Heart right ventricle (tissue), 16 donors: Measurements from ENCODE around the gene UROS. TPM values are rescaled to one million over a fixed set of nuclear protein-coding genes. Genes with fewer than 3 reads are reported as not detected.

ENCODE experiments used
- ATAC-seq, 8 donors: fragments of 200-7000 bp; cut with Tn5 transposase; one replicate each; pipeline ENCODE4 v1.9.1; 2020; ENCODE audit warnings: mild to moderate bottlenecking in 8 of 8, moderate library complexity in 8 of 8, moderate number of reproducible peaks in 1 of 8
- DNase-seq, 2 donors: peaks; one replicate each; pipeline ENCODE4 v3.0.0-alpha.2; 2020
- H3K27ac ChIP-seq, 10 donors: fragments of 200-600 bp; sonication (generic) in 2 of 10; one replicate each; pipeline versions ENCODE4 v1.5.0 to v1.8.0; 2020 to 2022; ENCODE audit warnings: mild to moderate bottlenecking in 3 of 10
- H3K27me3 ChIP-seq, 7 donors: fragments of 200-600 bp; one replicate each; pipeline ENCODE4 v1.8.0; 2021 to 2022; ENCODE audit warnings: mild to moderate bottlenecking in 2 of 7
- H3K36me3 ChIP-seq, 9 donors: fragments of 200-600 bp; sonication (generic) in 1 of 9; one replicate each; pipeline versions ENCODE4 v1.5.0 to v1.8.0; 2020 to 2022; ENCODE audit warnings: mild to moderate bottlenecking in 2 of 9
- H3K4me1 ChIP-seq, 9 donors: fragments of 200-600 bp; sonication (generic) in 1 of 9; one replicate each; pipeline versions ENCODE4 v1.5.0 to v1.8.0; 2020 to 2022; ENCODE audit warnings: mild to moderate bottlenecking in 4 of 9
- H3K4me3 ChIP-seq, 10 donors: fragments of 200-600 bp; sonication (generic) in 2 of 10; one replicate each; pipeline versions ENCODE4 v1.5.0 to v1.8.0; 2020 to 2022; ENCODE audit warnings: mild to moderate bottlenecking in 7 of 10, moderate library complexity in 2 of 10
- H3K9me3 ChIP-seq, 11 donors: fragments of 200-600 bp in 10 of 11; sonication (generic) in 2 of 11; one replicate each; pipeline versions ENCODE4 v1.5.0 to v1.8.0; 2013 to 2022; ENCODE audit warnings: mild to moderate bottlenecking in 2 of 11, control low read depth in 1 of 11, moderate library complexity in 1 of 11
- CTCF ChIP-seq, 9 donors: fragments of 200-600 bp; sonication (generic) in 2 of 9; IDR thresholded peaks; one replicate each; pipeline versions ENCODE4 v1.5.0 to v1.8.0; 2021 to 2022; ENCODE audit warnings: antibody characterized with exemption in 9 of 9, mild to moderate bottlenecking in 5 of 9, moderate library complexity in 1 of 9
- WGBS, 2 donors: extraction: QIAGEN DNeasy Blood & Tissue Kit; methylation state at CpG; one replicate each; pipeline ENCODE4 v1.1.7; 2013; ENCODE audit warnings: inconsistent platforms in 1 of 2; 5-methylcytosine and 5-hydroxymethylcytosine counted together
- intact Hi-C, 10 donors: fragments of 100-400 bp; cut with DNase I; formaldehyde crosslinking; loops; one replicate each; pipeline versions ENCODE4 v1.11.1 to v1.14.2; 2022
- polyA plus RNA-seq, 2 donors: library from polyadenylated mRNA; stranded (reverse); fragments of 200-250 nt; gene quantifications; one replicate each; pipeline ENCODE4 v1.2.3, GENCODE V29; 2013
- total RNA-seq, 10 donors: library from RNA; stranded (reverse); fragmentation: NEBNext Ultra II Directional in 3 of 10; extraction: Animal tissue kit (Norgen Biotek cat#: 25700) in 3 of 10; gene quantifications; one replicate each; pipeline versions ENCODE4 v1.2.1 to v1.2.4, GENCODE V29; 2021 to 2023
- donor health status: Arrhythmogenic right ventricular cardiomyopathy.
- donor health status: ischemic (EF 13 %, LVEDD 7.1; RV severe dilation, severe dysfunction).
- donor health status: healthy with polysubstance abuse.
- donor health status: DM: no; HTN: yes; CAD: no.
- donor health status: DM: no; HTN: no; CAD: no.
- donor health status: ischemic (EF 25% LVEDD 6.9; RV normal size, moderate dysfunction).
- donor health status: ischemic (EF 25% LVEDD 5.7; RV mildly dilated, moderate dysfunction).
- donor health status: healthy.
- donor health status: DM: yes; HTN: yes; CAD: no.
- donor health status: Ischemic cardiomyopathy.
- donor health status: ischemic (EF 35%, LVEDD 5.7; RV mildly dilated, moderate dysfunction).
- donor health status: nonischemic (EF 11% LVEDD 7.7; RV severe dilation, severe dysfunction).
- donor health status: DM: yes; HTN: yes; CAD: no.
- donor health status: PGD.
- donor health status: ischemic (EF 29% LVEDD 5.4; RV normal size, mild dysfunction).
- donor health status: nonischemic (EF 23%, LVEDD 6.1; RV moderate dilation, normal function).

The UROS gene
- total and polyA plus RNA-seq, 12 donors: 42.5 to 84.3 (median 70.8) TPM

DNA sequence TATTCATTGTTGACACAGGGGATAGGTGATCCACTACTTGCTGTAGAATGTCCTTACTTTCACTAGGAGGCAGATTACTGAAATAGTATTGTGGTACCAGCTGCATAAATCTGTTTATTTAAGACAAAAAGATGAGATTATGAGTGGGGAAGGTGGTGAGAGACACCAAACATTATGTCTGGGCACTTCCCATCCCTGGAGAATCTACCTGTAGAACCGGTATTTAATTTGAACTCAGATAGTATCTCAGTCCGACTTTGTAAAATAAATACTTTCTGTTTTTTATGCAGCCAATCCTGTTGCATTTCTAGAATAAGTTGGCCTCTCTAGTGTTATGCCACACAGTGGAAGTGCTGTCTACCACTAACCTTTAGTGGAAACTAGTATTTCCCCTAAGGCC, 13.7 kb upstream of the UROS start:
- TF ChIP-seq CTCF (IDR thresholded peaks at IDR 0.05): no peak
- H3K4me3 ChIP-seq: no peak overlapping the region
- no peak for ATAC-seq
- WGBS, 2 donors: 85 to 94% methylated on average over 2 of the region's 2 CpGs
- no peaks in the 10 kb centered on the region for H3K9me3 ChIP-seq
- no peak for DNase-seq
- H3K27me3 ChIP-seq: no peaks in the 10 kb centered on the region
- H3K36me3 ChIP-seq: peaks cover 0 to 100% (median 83%) of the 10 kb centered on the region in 9 donors
- H3K4me1 ChIP-seq: no peaks in the 10 kb centered on the region
- intact Hi-C loops: no loop called here
- H3K27ac ChIP-seq: no peak overlapping the region

GRCh38 chr10:125828311-125828710, 5.3 kb upstream of the UROS start:
- Histone ChIP-seq H3K9me3 (no peaks in the 10 kb centered on the region), H3K27ac (no peak overlapping the region), H3K4me1 (peaks cover 9 to 27% (median 20%) of the 10 kb centered on the region in 9 donors), H3K36me3 (peaks cover 0 to 87% (median 62%) of the 10 kb centered on the region in 9 donors), H3K27me3 (no peaks in the 10 kb centered on the region), H3K4me3 (no peak overlapping the region)
- intact Hi-C loops: loop anchor here in 3 of 10 donors (10.0 kb wide), 1 partner anchor 104 kb away; no protein-coding TSS in a partner anchor
- DNase-seq (no peak), ATAC-seq (no peak)
- 92 to 96% methylated on average over 5 of the region's 5 CpGs for WGBS, 2 donors
- no peak for TF ChIP-seq CTCF (IDR thresholded peaks at IDR 0.05)

GRCh38 chr10:125827133-125827532, 4.1 kb upstream of the UROS start:
- intact Hi-C loops: loop anchor here in 3 of 10 donors (10.0 kb wide), 1 partner anchor 102 kb away; no protein-coding TSS in a partner anchor
- H3K27ac ChIP-seq: no peak overlapping the region
- DNase-seq (no peak), ATAC-seq (no peak)
- no peak overlapping the region for H3K4me3 ChIP-seq
- no peak for TF ChIP-seq CTCF (IDR thresholded peaks at IDR 0.05)
- no peaks in the 10 kb centered on the region for H3K27me3 ChIP-seq
- no peaks in the 10 kb centered on the region for H3K9me3 ChIP-seq
- H3K4me1 ChIP-seq: peaks cover 10 to 32% (median 24%) of the 10 kb centered on the region in 9 donors
- peaks cover 0 to 76% (median 51%) of the 10 kb centered on the region in 9 donors for H3K36me3 ChIP-seq
- WGBS, 2 donors: 87 to 93% methylated on average over 2 of the region's 2 CpGs

- Histone ChIP-seq H3K36me3 (peaks cover 0 to 52% (median 29%) of the 10 kb centered on the region in 9 donors), H3K4me3 (peak overlapping the region in 8 of 10 donors; percentile 76 to 99 (median 93)), H3K4me1 (peaks cover 15 to 47% (median 32%) of the 10 kb centered on the region in 9 donors), H3K27me3 (no peaks in the 10 kb centered on the region), H3K9me3 (no peaks in the 10 kb centered on the region), H3K27ac (no peak overlapping the region)
- no peak for TF ChIP-seq CTCF (IDR thresholded peaks at IDR 0.05)
- intact Hi-C loops: loop anchor here in 4 of 10 donors (5.0 to 10.0 kb wide), 3 partner anchors 100 to 657 kb away; no protein-coding TSS in a partner anchor
- DNase-seq (no peak), ATAC-seq (no peak)
- 71 to 85% methylated on average over 1 of the region's 1 CpG for WGBS, 2 donors
These were observed 1.7 kb upstream of the UROS start for GRCh38 chr10:125824736-125825135.
